ENCODE results near the gene SPOCK2. TPM values are rescaled to one million over a fixed set of nuclear protein-coding genes. Genes with fewer than 3 reads are reported as not detected.

SPOCK2 gene
- polyA plus RNA-seq, 1 of the 3 experiments (the other 2 are of a cell fraction) = 0.18 TPM

GRCh38 chr10:72106896-72107295 lies 18.5 kb upstream of the SPOCK2 start:
- no peaks in the 10 kb centered on the region for H3K27me3 ChIP-seq (ENCODE audit: insufficient read depth)
- H3K9me2 ChIP-seq = no peaks in the 10 kb centered on the region
- H4K20me1 ChIP-seq (ENCODE audit: insufficient read depth) = no peaks in the 10 kb centered on the region
- H3K9ac ChIP-seq = no peak overlapping the region
- no peak for DNase-seq
- no peak for TF ChIP-seq TEAD4 (IDR thresholded peaks at IDR 0.05; ENCODE audit: borderline replicate concordance, insufficient read depth)
- no peak for TF ChIP-seq RFX5 (IDR thresholded peaks at IDR 0.05; ENCODE audit: low read length)
- H3K9me3 ChIP-seq = no peaks in the 10 kb centered on the region
- no peak overlapping the region for H3K4me3 ChIP-seq (ENCODE audit: low read depth in 2 of 2, low read length in 1 of 2)
- peaks cover 0 to 6% of the 10 kb centered on the region in 2 experiments for H3K36me3 ChIP-seq (replicated peaks in 1 of 2; ENCODE audit: control insufficient read depth in 1 of 2, insufficient read depth in 2 of 2, low read length in 1 of 2)
- no peaks in the 10 kb centered on the region for H3K79me2 ChIP-seq (ENCODE audit: insufficient read depth)
- no peak overlapping the region for H2AFZ ChIP-seq (ENCODE audit: low read depth)
- CTCF ChIA-PET = interaction anchor here (1.2 to 1.3 kb wide), 3 partner anchors 9 to 58 kb away, joined by 3 to 5 read pairs (median 4); no protein-coding TSS in a partner anchor
- WGBS (ENCODE audit: low lambda C conversion rate) = 91% methylated on average over 2 of the region's 2 CpGs
- POLR2A ChIA-PET = no interaction called here
- no peaks in the 10 kb centered on the region for H3F3A ChIP-seq (replicated peaks; ENCODE audit: insufficient read depth)
- H3K4me2 ChIP-seq = no peak overlapping the region
- H3K4me1 ChIP-seq (ENCODE audit: control insufficient read depth in 1 of 2, insufficient read depth in 2 of 2, low read depth in 1 of 2, low read length in 1 of 2) = peaks cover 5 to 17% of the 10 kb centered on the region in 2 experiments; a peak in 3 of 4 replicates
- H3K27ac ChIP-seq (ENCODE audit: low read depth in 2 of 2, low read length in 1 of 2) = no peak overlapping the region

- no peak overlapping the region for H2AFZ ChIP-seq (ENCODE audit: low read depth)
- H3K9me3 ChIP-seq = no peaks in the 10 kb centered on the region
- H3K4me3 ChIP-seq (ENCODE audit: low read depth in 2 of 2, low read length in 1 of 2) = no peak overlapping the region
- H3F3A ChIP-seq (replicated peaks; ENCODE audit: insufficient read depth) = no peaks in the 10 kb centered on the region
- ChIA-PET POLR2A (no interaction called here), CTCF (interaction anchor here (1.2 kb wide), 1 partner anchor 51 kb away, joined by 5 read pairs; no protein-coding TSS in a partner anchor)
- 85% methylated on average over 2 of the region's 2 CpGs for WGBS (ENCODE audit: low lambda C conversion rate)
- H3K27me3 ChIP-seq (ENCODE audit: insufficient read depth) = no peaks in the 10 kb centered on the region
- H3K79me2 ChIP-seq (ENCODE audit: insufficient read depth) = no peaks in the 10 kb centered on the region
- no peaks in the 10 kb centered on the region for H4K20me1 ChIP-seq (ENCODE audit: insufficient read depth)
- H3K9me2 ChIP-seq = no peaks in the 10 kb centered on the region
- H3K4me2 ChIP-seq = no peak overlapping the region
- TF ChIP-seq JUND (IDR thresholded peaks at IDR 0.05) (no peak), EP300 (IDR thresholded peaks at IDR 0.05; ENCODE audit: borderline replicate concordance in 1 of 2, low read depth in 1 of 2, low read length in 1 of 2) (no peak), CHD2 (IDR thresholded peaks at IDR 0.05; ENCODE audit: low read length, partially characterized antibody) (no peak), NRF1 (IDR thresholded peaks at IDR 0.05; ENCODE audit: low read depth, low read length) (no peak), REST (IDR thresholded peaks at IDR 0.05; ENCODE audit: low read depth, low read length) (no peak), SIN3A (IDR thresholded peaks at IDR 0.05; ENCODE audit: borderline replicate concordance, low read depth, low read length) (no peak), RXRA (IDR thresholded peaks at IDR 0.05; ENCODE audit: borderline replicate concordance, low read depth) (no peak)
- TF ChIP-seq, protein P1, sequence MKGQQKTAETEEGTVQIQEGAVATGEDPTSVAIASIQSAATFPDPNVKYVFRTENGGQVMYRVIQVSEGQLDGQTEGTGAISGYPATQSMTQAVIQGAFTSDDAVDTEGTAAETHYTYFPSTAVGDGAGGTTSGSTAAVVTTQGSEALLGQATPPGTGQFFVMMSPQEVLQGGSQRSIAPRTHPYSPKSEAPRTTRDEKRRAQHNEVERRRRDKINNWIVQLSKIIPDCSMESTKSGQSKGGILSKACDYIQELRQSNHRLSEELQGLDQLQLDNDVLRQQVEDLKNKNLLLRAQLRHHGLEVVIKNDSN (IDR thresholded peaks at IDR 0.05; ENCODE audit: borderline replicate concordance, low read depth) = no peak
- H3K9ac ChIP-seq = no peak overlapping the region
- H3K27ac ChIP-seq (ENCODE audit: low read depth in 2 of 2, low read length in 1 of 2) = no peak overlapping the region
- peaks cover 5 to 17% of the 10 kb centered on the region in 2 experiments; a peak in 3 of 4 replicates for H3K4me1 ChIP-seq (ENCODE audit: control insufficient read depth in 1 of 2, insufficient read depth in 2 of 2, low read depth in 1 of 2, low read length in 1 of 2)
- DNase-seq = no peak
- peaks cover 0 to 12% of the 10 kb centered on the region in 2 experiments for H3K36me3 ChIP-seq (replicated peaks in 1 of 2; ENCODE audit: control insufficient read depth in 1 of 2, insufficient read depth in 2 of 2, low read length in 1 of 2)
Measured at GRCh38 chr10:72106154-72106849, 18.0 kb upstream of the SPOCK2 start.
